Parathyroid adenoma (tissue), 2 donors: Measurements from ENCODE around the gene HBEGF.

Source experiments
- H2AFZ ChIP-seq: fragments of 300-600 bp; sonication (generic); one replicate; pipeline ENCODE4 v1.7.0; 2017; ENCODE audit warnings: antibody characterized with exemption, mild to moderate bottlenecking
- H3K27ac ChIP-seq: fragments of 300-600 bp; sonication (generic); one replicate; pipeline ENCODE4 v1.7.0; 2017
- H3K27me3 ChIP-seq: fragments of 300-600 bp; sonication (generic); one replicate; pipeline ENCODE4 v1.7.0; 2017; ENCODE audit warnings: low read length; ENCODE audit not compliant: control insufficient read depth, insufficient read depth
- H3K36me3 ChIP-seq: fragments of 300-600 bp; sonication (generic); one replicate; pipeline ENCODE4 v1.7.0; 2017; ENCODE audit warnings: low read length; ENCODE audit not compliant: control insufficient read depth, insufficient read depth
- H3K4me1 ChIP-seq: fragments of 300-600 bp; sonication (generic); one replicate; pipeline ENCODE4 v1.7.0; 2017; ENCODE audit warnings: control low read depth
- H3K4me2 ChIP-seq: fragments of 300-600 bp; sonication (generic); one replicate; pipeline ENCODE4 v1.7.0; 2017; ENCODE audit warnings: low read length
- H3K4me3 ChIP-seq: fragments of 300-600 bp; sonication (generic); one replicate; pipeline ENCODE4 v1.7.0; 2017; ENCODE audit warnings: low read depth, low read length
- H3K79me2 ChIP-seq: fragments of 300-600 bp; sonication (generic); one replicate; pipeline ENCODE4 v1.7.0; 2017; ENCODE audit warnings: control low read depth
- H3K9ac ChIP-seq: fragments of 300-600 bp; sonication (generic); one replicate; pipeline ENCODE4 v1.7.0; 2017; ENCODE audit warnings: mild to moderate bottlenecking
- H3K9me3 ChIP-seq: fragments of 300-600 bp; sonication (generic); one replicate; pipeline ENCODE4 v1.7.0; 2017; ENCODE audit warnings: low read length; ENCODE audit not compliant: control insufficient read depth
- TF ChIP-seq, protein P1 (sequence below): fragments of 300-600 bp; sonication (generic); IDR thresholded peaks from one replicate; pipeline ENCODE4 v1.7.0; 2017; ENCODE audit warnings: antibody characterized with exemption, mild to moderate bottlenecking
- donor health status: primary hyperparathyroidism.

Gene HBEGF

DNA sequence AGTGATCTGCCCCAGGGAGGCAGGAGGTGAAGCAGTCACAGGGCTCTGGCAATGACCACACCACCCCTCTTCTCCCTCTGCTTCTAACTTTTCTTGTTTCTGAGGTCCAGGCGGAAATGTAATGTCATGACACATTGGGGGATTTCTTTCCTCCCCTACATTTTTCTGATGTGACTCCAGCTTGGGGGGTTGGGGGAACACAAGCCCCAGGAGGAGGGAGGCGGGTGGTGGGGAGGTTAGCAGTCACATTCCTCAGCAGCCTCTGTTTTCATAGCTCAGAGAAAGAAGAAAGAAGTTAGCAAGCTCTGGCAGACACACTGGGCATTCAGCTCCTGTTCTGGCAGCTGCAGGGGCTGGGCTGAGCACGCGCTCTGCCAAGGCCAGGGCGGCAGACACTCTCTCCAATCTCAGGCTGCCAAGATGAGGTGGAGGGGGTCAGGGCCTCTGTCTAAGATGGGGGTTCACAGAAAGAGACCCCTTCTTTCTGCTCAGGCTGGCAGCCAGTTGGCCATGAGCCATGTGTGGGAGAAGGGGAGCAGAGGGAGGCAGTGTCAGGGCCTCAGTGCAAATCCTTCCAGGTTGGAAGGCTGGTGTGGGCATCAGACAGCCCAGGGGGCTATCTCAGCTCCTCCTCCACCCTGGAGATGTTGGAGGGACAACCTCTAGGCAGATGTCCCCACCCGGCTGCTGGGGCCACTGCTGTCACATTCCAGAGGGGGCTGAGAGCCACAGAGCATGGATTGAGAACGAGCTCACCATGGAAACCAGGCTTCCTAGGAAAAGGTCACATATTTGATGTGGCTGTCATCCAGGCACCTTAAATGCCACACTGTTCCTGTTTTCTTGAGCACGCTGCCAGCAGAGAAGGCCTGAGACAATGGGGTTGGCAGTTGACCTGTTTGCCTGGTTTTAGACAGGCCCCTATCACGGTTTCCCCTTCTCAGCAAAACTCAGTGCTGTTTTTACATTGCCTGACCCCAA lies 23.4 kb downstream of the HBEGF start:
- H3K27ac ChIP-seq: peak overlapping the region; percentile 61
- peaks cover 16% of the 10 kb centered on the region for H3K4me1 ChIP-seq
- no peaks in the 10 kb centered on the region for H3K79me2 ChIP-seq
- TF ChIP-seq, protein P1, sequence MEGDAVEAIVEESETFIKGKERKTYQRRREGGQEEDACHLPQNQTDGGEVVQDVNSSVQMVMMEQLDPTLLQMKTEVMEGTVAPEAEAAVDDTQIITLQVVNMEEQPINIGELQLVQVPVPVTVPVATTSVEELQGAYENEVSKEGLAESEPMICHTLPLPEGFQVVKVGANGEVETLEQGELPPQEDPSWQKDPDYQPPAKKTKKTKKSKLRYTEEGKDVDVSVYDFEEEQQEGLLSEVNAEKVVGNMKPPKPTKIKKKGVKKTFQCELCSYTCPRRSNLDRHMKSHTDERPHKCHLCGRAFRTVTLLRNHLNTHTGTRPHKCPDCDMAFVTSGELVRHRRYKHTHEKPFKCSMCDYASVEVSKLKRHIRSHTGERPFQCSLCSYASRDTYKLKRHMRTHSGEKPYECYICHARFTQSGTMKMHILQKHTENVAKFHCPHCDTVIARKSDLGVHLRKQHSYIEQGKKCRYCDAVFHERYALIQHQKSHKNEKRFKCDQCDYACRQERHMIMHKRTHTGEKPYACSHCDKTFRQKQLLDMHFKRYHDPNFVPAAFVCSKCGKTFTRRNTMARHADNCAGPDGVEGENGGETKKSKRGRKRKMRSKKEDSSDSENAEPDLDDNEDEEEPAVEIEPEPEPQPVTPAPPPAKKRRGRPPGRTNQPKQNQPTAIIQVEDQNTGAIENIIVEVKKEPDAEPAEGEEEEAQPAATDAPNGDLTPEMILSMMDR: no peak
- no peak overlapping the region for H3K4me3 ChIP-seq
- no peaks in the 10 kb centered on the region for H3K27me3 ChIP-seq
- H2AFZ ChIP-seq: peak overlapping the region; percentile 83
- H3K9ac ChIP-seq: no peak overlapping the region
- no peak overlapping the region for H3K4me2 ChIP-seq
- no peaks in the 10 kb centered on the region for H3K36me3 ChIP-seq
- H3K9me3 ChIP-seq: no peaks in the 10 kb centered on the region

DNA sequence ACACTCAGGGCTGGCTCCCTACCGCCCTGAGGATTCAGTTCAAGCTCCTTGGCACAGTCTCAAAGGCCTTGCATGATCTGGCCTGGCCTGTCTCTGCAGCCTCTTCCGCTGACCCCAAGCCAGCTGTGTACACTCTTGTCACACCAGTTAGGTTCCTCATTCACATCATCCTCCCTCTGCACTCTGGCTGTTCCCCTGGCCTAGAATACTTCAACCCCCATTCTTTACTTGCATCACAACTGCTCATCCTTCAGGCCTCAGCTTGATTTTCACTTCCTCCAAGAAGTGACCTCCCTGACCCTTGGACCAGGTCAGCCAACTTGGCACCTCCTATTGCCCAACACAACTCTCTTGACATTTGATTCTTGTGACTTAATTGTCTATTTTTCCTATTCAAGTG lies 24.6 kb downstream of the HBEGF start:
- no peak overlapping the region for H3K9ac ChIP-seq
- no peak overlapping the region for H3K27ac ChIP-seq
- TF ChIP-seq, protein P1: no peak
- H2AFZ ChIP-seq: no peak overlapping the region
- no peaks in the 10 kb centered on the region for H3K79me2 ChIP-seq
- H3K36me3 ChIP-seq: no peaks in the 10 kb centered on the region
- H3K4me2 ChIP-seq: no peak overlapping the region
- no peaks in the 10 kb centered on the region for H3K27me3 ChIP-seq
- no peaks in the 10 kb centered on the region for H3K9me3 ChIP-seq
- peaks cover 16% of the 10 kb centered on the region for H3K4me1 ChIP-seq
- H3K4me3 ChIP-seq: no peak overlapping the region

DNA sequence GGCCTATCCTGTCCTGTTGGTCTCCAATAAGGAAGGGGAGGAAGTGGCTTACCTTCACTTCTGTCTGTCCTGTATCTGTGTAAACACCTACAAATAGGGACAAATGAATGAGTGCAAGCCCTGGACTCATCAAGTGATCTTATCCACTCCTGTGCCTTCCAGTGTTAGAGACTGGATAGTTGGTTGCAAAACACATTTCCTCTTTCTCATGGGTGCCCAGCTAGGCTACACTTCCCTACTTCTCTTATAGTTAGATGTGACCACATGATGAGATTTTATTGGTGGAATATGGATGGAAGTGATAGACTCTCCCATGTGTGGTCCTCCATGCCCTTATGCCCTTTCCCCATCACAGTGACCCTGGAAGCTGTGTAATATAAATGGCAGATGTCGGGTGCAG lies 26.6 kb downstream of the HBEGF start:
- Histone ChIP-seq H3K27me3 (no peaks in the 10 kb centered on the region), H3K9ac (no peak overlapping the region), H3K9me3 (no peaks in the 10 kb centered on the region), H3K4me3 (no peak overlapping the region), H2AFZ (no peak overlapping the region), H3K4me1 (peaks cover 16% of the 10 kb centered on the region), H3K27ac (no peak overlapping the region), H3K4me2 (no peak overlapping the region), H3K79me2 (no peaks in the 10 kb centered on the region), H3K36me3 (no peaks in the 10 kb centered on the region)
- TF ChIP-seq, protein P1: no peak

DNA sequence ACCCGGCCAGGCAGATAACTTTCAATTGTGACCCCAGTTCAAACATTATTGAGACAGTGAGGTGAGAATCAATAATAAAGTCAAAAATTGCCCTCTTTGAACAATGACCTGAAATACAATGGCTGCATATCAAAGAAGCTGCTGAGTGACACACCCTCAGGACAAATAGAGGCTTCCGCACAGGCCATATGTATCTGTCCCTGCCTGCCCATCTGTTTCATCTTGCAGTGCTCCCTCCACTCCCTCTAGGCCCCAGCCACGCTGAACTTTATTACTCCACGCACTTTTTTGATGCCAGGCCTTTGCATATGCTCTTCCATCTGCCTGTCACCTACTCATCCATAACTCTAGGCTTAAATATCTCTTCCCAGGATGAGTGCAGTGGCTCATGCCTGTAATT lies 27.6 kb downstream of the HBEGF start:
- TF ChIP-seq, protein P1: no peak
- no peak overlapping the region for H3K27ac ChIP-seq

More for the DNA sequence above, 27.6 kb downstream of the HBEGF start:
- H3K4me3 ChIP-seq: no peak overlapping the region
- no peaks in the 10 kb centered on the region for H3K27me3 ChIP-seq
- H3K4me2 ChIP-seq: no peak overlapping the region
- H3K9me3 ChIP-seq: no peaks in the 10 kb centered on the region
- peaks cover 13% of the 10 kb centered on the region for H3K4me1 ChIP-seq
- no peaks in the 10 kb centered on the region for H3K79me2 ChIP-seq
- H2AFZ ChIP-seq: no peak overlapping the region
- no peak overlapping the region for H3K9ac ChIP-seq
- no peaks in the 10 kb centered on the region for H3K36me3 ChIP-seq
